Natural killer cell (primary cell): ENCODE results near the gene JAZF1. TPM values are rescaled to one million over a fixed set of nuclear protein-coding genes. Genes with fewer than 3 reads are reported as not detected.

Experiments
- ATAC-seq, 3 donors: fragments of 150-1000 bp in 2 of 3; fragments of 200-7000 bp in 1 of 3; cut with Tn5 transposase; 1 replicate in 1 of 3; 2 replicates in 2 of 3; pipeline ENCODE4 v1.10.0; 2021; ENCODE audit warnings: mild to moderate bottlenecking in 2 of 3, moderate library complexity in 2 of 3
- DNase-seq, 2 donors: peaks; one replicate each; pipeline versions ENCODE4 v3.0.0 to v3.0.0-alpha.2; 2013 to 2021; ENCODE audit warnings: mixed read lengths in 1 of 2
- H3K27ac ChIP-seq: one replicate; pipeline ENCODE4 v1.5.1; 2013; ENCODE audit warnings: mild to moderate bottlenecking, low read length
- H3K27me3 ChIP-seq: one replicate; pipeline ENCODE4 v1.6.1; 2013; ENCODE audit warnings: low read length; ENCODE audit not compliant: control insufficient read depth, insufficient read depth
- H3K36me3 ChIP-seq: one replicate; pipeline ENCODE4 v1.6.1; 2013; ENCODE audit warnings: low read length; ENCODE audit not compliant: control insufficient read depth, insufficient read depth
- H3K4me1 ChIP-seq: one replicate; pipeline ENCODE4 v1.6.1; 2013; ENCODE audit warnings: low read length; ENCODE audit not compliant: control insufficient read depth, insufficient read depth
- H3K4me3 ChIP-seq: one replicate; pipeline ENCODE4 v1.5.1; 2013; ENCODE audit warnings: low read length
- H3K9me3 ChIP-seq: one replicate; pipeline ENCODE4 v1.6.1; 2013; ENCODE audit warnings: low read length; ENCODE audit not compliant: control insufficient read depth, insufficient read depth
- H3K27ac Mint-ChIP-seq, 2 donors: one replicate each; pipeline ENCODE4 v1.8.0; 2022; ENCODE audit warnings: mild to moderate bottlenecking in 2 of 2, mixed read lengths in 2 of 2, moderate library complexity in 1 of 2
- H3K27me3 Mint-ChIP-seq, 2 donors: one replicate each; pipeline ENCODE4 v1.8.0; 2022; ENCODE audit warnings: low read depth in 2 of 2, mixed read lengths in 2 of 2
- H3K36me3 Mint-ChIP-seq: one replicate; pipeline ENCODE4 v1.8.0; 2022; ENCODE audit warnings: mixed read lengths
- H3K4me1 Mint-ChIP-seq, 2 donors: one replicate each; pipeline ENCODE4 v1.8.0; 2022; ENCODE audit warnings: mixed read lengths in 2 of 2
- H3K4me3 Mint-ChIP-seq: one replicate; pipeline ENCODE4 v1.8.0; 2022; ENCODE audit warnings: mild to moderate bottlenecking, moderate library complexity, mixed read lengths
- H3K9me3 Mint-ChIP-seq, 2 donors: one replicate each; pipeline ENCODE4 v1.8.0; 2022; ENCODE audit warnings: mixed read lengths in 2 of 2
- WGBS: methylation state at CpG from one replicate; pipeline ENCODE4 v1.1.7; 2013; ENCODE audit warnings: missing lambda C conversion rate; ENCODE audit not compliant: insufficient coverage; 5-methylcytosine and 5-hydroxymethylcytosine counted together
- intact Hi-C: fragments of 100-400 bp; cut with micrococcal nuclease; formaldehyde crosslinking; loops from one replicate; pipeline ENCODE4 v1.14.2; 2022
- total RNA-seq, 4 donors: library from RNA; stranded (reverse); fragments of 120-200 nt in 1 of 4; gene quantifications; one replicate each; pipeline versions ENCODE4 v1.2.3 to v1.2.4, GENCODE V29; 2013 to 2022
- TF ChIP-seq, protein P1 (sequence below): fragments of 200-600 bp; IDR thresholded peaks from one replicate; pipeline ENCODE4 v1.8.0; 2022; ENCODE audit warnings: antibody characterized with exemption

The JAZF1 gene
- total RNA-seq, 3 donors from 2014 or later (not counting 1 experiment from before 2014, with no cell fraction given): 82.5 to 89.7 (median 87.6) TPM

- no peaks in the 10 kb centered on the region for H3K27me3 Mint-ChIP-seq
- H3K4me3 Mint-ChIP-seq: no peak overlapping the region
- ATAC-seq (no peak), DNase-seq (no peak)
- no peaks in the 10 kb centered on the region for H3K9me3 ChIP-seq
- no peak overlapping the region for H3K27ac ChIP-seq
- intact Hi-C loops: no loop called here
- peaks cover 3% of the 10 kb centered on the region for H3K4me1 ChIP-seq
- H3K36me3 ChIP-seq: no peaks in the 10 kb centered on the region
- no peak overlapping the region for H3K4me3 ChIP-seq
- H3K4me1 Mint-ChIP-seq: peaks cover 68 to 73% of the 10 kb centered on the region in 2 donors
- H3K36me3 Mint-ChIP-seq: no peaks in the 10 kb centered on the region
- H3K27me3 ChIP-seq: no peaks in the 10 kb centered on the region
- TF ChIP-seq, protein P1, sequence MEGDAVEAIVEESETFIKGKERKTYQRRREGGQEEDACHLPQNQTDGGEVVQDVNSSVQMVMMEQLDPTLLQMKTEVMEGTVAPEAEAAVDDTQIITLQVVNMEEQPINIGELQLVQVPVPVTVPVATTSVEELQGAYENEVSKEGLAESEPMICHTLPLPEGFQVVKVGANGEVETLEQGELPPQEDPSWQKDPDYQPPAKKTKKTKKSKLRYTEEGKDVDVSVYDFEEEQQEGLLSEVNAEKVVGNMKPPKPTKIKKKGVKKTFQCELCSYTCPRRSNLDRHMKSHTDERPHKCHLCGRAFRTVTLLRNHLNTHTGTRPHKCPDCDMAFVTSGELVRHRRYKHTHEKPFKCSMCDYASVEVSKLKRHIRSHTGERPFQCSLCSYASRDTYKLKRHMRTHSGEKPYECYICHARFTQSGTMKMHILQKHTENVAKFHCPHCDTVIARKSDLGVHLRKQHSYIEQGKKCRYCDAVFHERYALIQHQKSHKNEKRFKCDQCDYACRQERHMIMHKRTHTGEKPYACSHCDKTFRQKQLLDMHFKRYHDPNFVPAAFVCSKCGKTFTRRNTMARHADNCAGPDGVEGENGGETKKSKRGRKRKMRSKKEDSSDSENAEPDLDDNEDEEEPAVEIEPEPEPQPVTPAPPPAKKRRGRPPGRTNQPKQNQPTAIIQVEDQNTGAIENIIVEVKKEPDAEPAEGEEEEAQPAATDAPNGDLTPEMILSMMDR: no peak
- H3K27ac Mint-ChIP-seq: peak overlapping the region; percentile 0 to 38
- WGBS: 96% methylated on average over 9 of the region's 9 CpGs
- no peaks in the 10 kb centered on the region for H3K9me3 Mint-ChIP-seq
Observed at GRCh38 chr7:27875061-27875460, 305.5 kb downstream of the JAZF1 start.

DNA sequence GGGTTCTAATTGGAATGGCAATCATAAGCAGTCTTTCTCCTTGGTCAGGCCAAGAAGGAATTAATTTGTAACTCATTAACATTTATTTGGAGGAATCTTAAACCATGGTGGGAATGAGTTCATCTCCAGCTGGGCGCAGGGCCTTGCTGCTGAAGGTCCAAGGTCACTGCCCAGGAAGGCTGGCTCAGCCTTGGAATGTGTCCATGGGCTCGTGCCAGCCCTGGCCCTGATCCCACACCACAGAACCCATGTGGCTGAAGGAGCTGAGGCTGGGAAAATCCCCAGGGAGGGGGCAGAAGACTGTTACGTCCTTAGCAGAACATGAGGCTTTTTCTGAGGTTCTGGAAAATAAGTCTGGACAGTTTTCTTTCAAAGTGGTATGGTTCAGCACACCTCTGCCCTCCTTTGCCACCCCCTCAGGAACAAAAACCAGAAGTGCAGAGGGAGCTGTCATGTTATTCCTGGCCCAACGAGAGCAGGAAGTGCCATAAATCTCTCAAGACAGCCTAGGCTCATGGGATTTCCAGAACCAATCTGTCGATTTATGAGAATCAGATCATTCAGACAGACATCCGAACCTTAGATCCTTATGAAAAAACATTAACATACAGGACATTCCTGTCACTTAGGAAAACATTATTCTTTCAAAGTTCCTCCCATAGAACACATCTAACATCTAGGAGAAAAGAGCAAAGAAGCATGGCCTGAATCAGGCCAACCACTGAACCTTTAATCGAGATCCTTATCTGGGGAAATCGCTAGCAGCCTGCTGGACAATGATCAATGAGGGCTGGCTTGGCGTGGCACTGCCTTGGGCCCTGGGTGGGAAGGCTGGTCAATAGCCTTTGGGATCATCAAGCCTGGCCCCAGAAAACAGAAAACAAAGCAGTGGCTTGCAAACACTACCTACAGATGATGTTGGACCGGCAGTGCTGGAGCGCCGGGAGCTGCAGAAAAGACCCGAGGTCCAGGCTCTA is 306.3 kb downstream of the JAZF1 start:
- 79% methylated on average over 13 of the region's 13 CpGs for WGBS
- Mint-ChIP-seq H3K4me3 (no peak overlapping the region), H3K36me3 (no peaks in the 10 kb centered on the region), H3K4me1 (peaks cover 75 to 77% of the 10 kb centered on the region in 2 donors), H3K27ac (peak overlapping the region; percentile 26 to 37), H3K27me3 (no peaks in the 10 kb centered on the region), H3K9me3 (no peaks in the 10 kb centered on the region)
- no peak overlapping the region for H3K4me3 ChIP-seq
- ATAC-seq: no peak
- no peak for DNase-seq
- no peaks in the 10 kb centered on the region for H3K36me3 ChIP-seq
- intact Hi-C loops: no loop called here
- no peaks in the 10 kb centered on the region for H3K27me3 ChIP-seq
- TF ChIP-seq, protein P1: no peak
- H3K9me3 ChIP-seq: no peaks in the 10 kb centered on the region
- no peak overlapping the region for H3K27ac ChIP-seq
- peaks cover 3% of the 10 kb centered on the region for H3K4me1 ChIP-seq

DNA sequence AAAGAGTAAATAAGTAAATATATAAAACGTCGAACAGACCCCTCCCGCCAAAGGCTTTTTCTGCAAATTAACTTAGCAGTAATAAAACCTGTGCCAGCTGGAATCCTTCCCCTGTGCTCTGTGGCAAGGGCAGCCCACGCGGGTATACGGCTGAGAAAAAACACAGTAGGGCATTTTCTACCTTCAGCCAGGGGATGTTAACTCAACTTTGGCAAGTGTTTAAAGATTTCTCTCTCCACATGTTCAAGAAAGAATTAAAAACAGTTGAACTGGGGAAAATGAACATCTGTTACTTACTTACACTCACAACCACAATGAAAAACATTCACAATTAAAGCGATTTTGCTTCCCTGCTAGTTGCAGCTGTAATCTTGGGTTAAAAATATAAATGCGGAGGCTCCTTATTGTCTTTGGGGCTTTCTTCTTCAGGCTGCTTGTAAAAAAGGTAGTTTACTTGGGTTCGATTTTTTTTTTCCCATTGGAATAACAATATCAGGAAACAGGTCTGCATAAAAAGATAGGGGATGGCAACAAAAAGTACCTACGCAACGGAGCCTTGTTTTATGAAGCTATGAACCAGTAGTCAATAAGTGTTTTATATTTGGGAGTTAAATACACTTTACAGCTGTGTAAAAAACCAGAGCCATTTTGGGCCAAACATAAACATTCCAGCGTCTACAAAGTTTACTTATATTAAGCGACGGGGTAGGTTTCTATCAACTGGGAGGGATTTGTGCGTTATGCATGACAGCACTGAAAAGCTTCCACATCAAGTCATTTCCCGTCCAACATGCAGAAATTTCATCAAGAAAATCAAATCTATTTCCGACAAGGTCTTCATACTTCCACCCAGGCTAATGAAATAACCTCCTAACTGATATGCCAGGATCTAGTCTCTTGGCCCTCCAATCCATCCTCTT is 308.0 kb downstream of the JAZF1 start:
- H3K4me1 Mint-ChIP-seq: peaks cover 75 to 76% of the 10 kb centered on the region in 2 donors
- TF ChIP-seq, protein P1: no peak
- no peaks in the 10 kb centered on the region for H3K27me3 Mint-ChIP-seq
- no peak overlapping the region for H3K27ac Mint-ChIP-seq
- ATAC-seq (no peak), DNase-seq (no peak)
- 91% methylated on average over 16 of the region's 17 CpGs for WGBS
- intact Hi-C loops: no loop called here
- Histone ChIP-seq H3K4me3 (no peak overlapping the region), H3K9me3 (no peaks in the 10 kb centered on the region), H3K27ac (no peak overlapping the region), H3K27me3 (no peaks in the 10 kb centered on the region), H3K36me3 (no peaks in the 10 kb centered on the region), H3K4me1 (peaks cover 3% of the 10 kb centered on the region)
- H3K36me3 Mint-ChIP-seq: no peaks in the 10 kb centered on the region
- H3K4me3 Mint-ChIP-seq: no peak overlapping the region
- H3K9me3 Mint-ChIP-seq: no peaks in the 10 kb centered on the region
